Fibroblast of mammary gland (primary cell): ENCODE data around the gene ATP2B3.

Experiments
- DNase-seq: peaks from one replicate; pipeline ENCODE4 v3.0.0-alpha.2; 2010; ENCODE audit warnings: low read depth
- H3K4me3 ChIP-seq: 2 replicates; pipeline ENCODE4 v1.5.1; 2011; ENCODE audit warnings: low read depth, mild to moderate bottlenecking, low read length, moderate library complexity; ENCODE audit not compliant: control insufficient read depth
- CTCF ChIP-seq: conservative IDR thresholded peaks from 2 replicates; pipeline ENCODE4 v1.5.1; 2011; ENCODE audit warnings: low read depth, low read length, inconsistent platforms; ENCODE audit not compliant: control insufficient read depth, insufficient read depth

The ATP2B3 gene

DNA sequence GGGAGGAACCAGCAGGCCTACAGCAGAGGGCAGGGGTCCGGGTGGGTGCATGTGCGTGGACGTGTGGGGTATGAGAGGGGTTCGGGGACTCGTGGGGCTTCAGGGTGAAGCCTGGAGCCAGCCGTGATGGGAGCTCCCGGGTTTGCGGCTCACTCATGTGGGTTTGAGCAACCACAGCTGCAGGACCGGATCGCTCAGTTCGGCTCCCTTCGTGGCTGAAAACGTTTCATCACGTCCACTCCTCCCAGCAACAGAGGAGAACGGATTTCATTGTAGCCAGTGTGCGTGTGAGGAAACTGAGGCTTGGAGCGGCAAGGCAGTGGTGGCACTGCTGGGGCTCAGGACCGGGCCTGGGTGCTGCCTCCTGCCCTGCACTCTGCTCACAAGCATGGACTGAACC, 12.1 kb upstream of the ATP2B3 start:
- H3K4me3 ChIP-seq = no peak overlapping the region
- no peak for DNase-seq
- no peak for TF ChIP-seq CTCF

DNA sequence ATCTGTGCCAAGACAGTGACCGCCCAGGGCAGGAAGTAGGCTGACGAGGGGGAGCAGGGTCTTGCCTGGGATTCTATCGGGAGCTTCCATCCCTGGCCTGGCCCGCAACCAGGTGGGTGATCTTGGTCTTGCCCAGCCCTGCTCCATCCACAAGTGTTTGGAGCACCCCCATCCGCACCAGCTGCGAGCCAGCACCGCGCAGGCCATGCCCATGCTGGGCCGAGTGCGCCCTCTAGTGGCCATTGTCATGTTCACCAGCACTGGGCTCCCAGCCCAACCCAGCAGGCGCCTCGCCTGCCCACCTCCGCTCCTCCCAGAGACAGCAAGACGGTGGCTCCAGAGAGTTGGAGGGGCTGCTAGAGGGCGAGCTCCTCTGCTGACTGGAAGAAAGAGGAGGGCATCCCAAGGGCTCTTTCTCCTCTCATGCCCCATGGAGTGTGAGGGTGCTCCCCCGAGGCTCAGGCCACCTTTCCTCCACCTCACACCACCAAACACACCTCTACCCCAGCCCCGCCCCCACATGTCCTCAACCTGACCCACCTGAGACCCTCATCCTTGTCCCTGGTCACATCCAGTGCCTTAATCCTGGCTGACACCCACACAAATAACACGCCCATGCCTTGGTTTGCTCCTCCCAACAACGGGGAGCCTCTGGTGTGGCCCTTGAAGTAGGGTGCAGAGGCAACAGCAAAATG, 9.8 kb upstream of the ATP2B3 start:
- H3K4me3 ChIP-seq = no peak overlapping the region
- TF ChIP-seq CTCF = peak; percentile 69
- DNase-seq = peak; percentile 59

DNA sequence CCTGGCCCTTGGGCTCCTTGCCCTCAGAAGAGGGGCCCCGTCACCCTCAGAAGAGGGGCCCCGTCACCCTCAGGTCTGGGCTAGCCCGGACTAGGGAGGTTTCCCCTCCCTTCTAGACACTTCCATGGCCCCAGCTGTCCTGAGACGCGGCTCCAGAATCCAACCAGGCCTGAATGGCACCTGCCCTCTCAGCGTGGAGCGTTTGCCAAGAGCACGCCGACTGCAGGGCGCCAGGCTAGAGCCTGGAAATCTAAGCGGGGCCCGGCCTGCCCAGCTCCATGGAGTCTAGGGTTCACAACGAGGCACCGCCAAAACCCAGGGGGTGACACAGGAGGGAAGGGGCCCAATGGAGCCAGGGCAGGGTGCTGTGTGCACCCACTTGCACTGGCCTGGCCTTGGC, 7.8 kb upstream of the ATP2B3 start:
- TF ChIP-seq CTCF = no peak
- DNase-seq = no peak
- no peak overlapping the region for H3K4me3 ChIP-seq

GRCh38 chrX:153510383-153510782, 7.1 kb upstream of the ATP2B3 start:
- DNase-seq = no peak
- H3K4me3 ChIP-seq = no peak overlapping the region
- TF ChIP-seq CTCF = no peak

- no peak for TF ChIP-seq CTCF
- no peak overlapping the region for H3K4me3 ChIP-seq
- no peak for DNase-seq
Observed at GRCh38 chrX:153511784-153512500, 5.5 kb upstream of the ATP2B3 start.

DNA sequence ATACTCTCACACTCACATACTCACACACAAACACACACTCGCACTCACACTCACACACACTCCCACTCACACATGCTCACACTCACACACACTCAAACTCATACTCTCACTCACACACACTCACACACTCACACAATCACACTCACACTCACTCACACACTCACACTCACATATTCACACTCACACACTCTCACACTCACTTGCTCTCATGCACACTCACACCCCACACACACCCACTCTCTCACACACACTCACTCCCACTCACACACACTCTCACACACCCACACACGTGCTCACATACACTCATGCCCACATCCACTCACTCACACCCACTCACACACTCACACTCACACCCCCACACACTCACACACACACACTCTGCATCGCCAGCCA, 4.9 kb upstream of the ATP2B3 start:
- no peak for DNase-seq
- H3K4me3 ChIP-seq = no peak overlapping the region
- TF ChIP-seq CTCF = no peak

GRCh38 chrX:153513265-153513664, 4.2 kb upstream of the ATP2B3 start:
- TF ChIP-seq CTCF = no peak
- H3K4me3 ChIP-seq = no peak overlapping the region
- DNase-seq = no peak
